Endothelial cell of umbilical vein (primary cell): ENCODE measurements around the gene FRRS1.

ENCODE experiments used
- EZH2 ChIP-seq: IDR thresholded peaks from 2 replicates; pipeline ENCODE4 v1.6.1; 2012; ENCODE audit warnings: borderline replicate concordance, low read depth, mild to moderate bottlenecking, moderate library complexity, low read length, inconsistent platforms; ENCODE audit not compliant: severe bottlenecking
- FOS ChIP-seq: IDR thresholded peaks from 2 replicates; pipeline ENCODE4 v1.6.1; 2011; ENCODE audit warnings: mild to moderate bottlenecking, low read length, moderate library complexity, borderline replicate concordance; ENCODE audit not compliant: insufficient read depth
- MYC ChIP-seq: IDR thresholded peaks from one replicate; pipeline ENCODE4 v1.6.1; 2011; ENCODE audit warnings: mild to moderate bottlenecking, low read depth, low read length
- POLR2A ChIP-seq: IDR thresholded peaks from 2 replicates; pipeline ENCODE4 v1.6.1; 2012; ENCODE audit warnings: low read depth, mild to moderate bottlenecking, control low read depth, low read length
- POLR2AphosphoS5 ChIP-seq: IDR thresholded peaks from 2 replicates; pipeline ENCODE4 v1.6.1; 2012; ENCODE audit warnings: low read depth, mild to moderate bottlenecking, control low read depth, low read length, moderate library complexity; ENCODE audit not compliant: insufficient read depth
- TF ChIP-seq, protein P1 (sequence below), 2 donors: IDR thresholded peaks; 1 replicate in 1 of 2; 2 replicates in 1 of 2; pipeline ENCODE4 v1.5.1; 2011; ENCODE audit warnings: low read length in 2 of 2, mild to moderate bottlenecking in 2 of 2, moderate library complexity in 2 of 2, control low read depth in 1 of 2, inconsistent platforms in 1 of 2, low read depth in 1 of 2; ENCODE audit not compliant: insufficient read depth in 1 of 2; ENCODE audit errors: extremely low read depth in 1 of 2
- TF ChIP-seq, protein P2 (sequence below): IDR thresholded peaks from 2 replicates; pipeline ENCODE4 v1.6.1; 2011; ENCODE audit not compliant: insufficient read depth, insufficient read length

DNA sequence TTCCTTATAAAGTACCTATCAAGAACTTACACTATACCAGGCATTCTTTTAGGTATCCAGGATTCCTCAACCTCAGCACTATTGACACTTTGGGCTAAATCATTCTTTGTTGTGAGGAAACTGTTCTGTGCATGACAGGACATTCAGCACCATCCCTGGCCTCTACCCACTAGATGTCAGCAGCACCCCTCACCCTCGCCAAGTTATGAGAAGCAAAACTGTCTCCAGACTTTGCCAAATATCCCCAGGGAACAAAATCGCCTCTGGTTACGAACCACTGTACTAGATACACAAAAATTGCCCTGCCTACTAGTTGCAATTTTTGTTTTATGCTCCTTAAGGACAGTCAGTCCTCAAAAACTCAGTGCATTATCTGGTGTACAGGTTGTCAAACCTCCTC lies 84.9 kb downstream of the FRRS1 start:
- TF ChIP-seq POLR2A (no peak), POLR2AphosphoS5 (no peak), FOS (no peak), EZH2 (no peak), MYC (no peak)
- TF ChIP-seq, protein P1, sequence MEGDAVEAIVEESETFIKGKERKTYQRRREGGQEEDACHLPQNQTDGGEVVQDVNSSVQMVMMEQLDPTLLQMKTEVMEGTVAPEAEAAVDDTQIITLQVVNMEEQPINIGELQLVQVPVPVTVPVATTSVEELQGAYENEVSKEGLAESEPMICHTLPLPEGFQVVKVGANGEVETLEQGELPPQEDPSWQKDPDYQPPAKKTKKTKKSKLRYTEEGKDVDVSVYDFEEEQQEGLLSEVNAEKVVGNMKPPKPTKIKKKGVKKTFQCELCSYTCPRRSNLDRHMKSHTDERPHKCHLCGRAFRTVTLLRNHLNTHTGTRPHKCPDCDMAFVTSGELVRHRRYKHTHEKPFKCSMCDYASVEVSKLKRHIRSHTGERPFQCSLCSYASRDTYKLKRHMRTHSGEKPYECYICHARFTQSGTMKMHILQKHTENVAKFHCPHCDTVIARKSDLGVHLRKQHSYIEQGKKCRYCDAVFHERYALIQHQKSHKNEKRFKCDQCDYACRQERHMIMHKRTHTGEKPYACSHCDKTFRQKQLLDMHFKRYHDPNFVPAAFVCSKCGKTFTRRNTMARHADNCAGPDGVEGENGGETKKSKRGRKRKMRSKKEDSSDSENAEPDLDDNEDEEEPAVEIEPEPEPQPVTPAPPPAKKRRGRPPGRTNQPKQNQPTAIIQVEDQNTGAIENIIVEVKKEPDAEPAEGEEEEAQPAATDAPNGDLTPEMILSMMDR (IDR thresholded peaks at IDR 0.05; ENCODE audit: extremely low read depth in 1 of 2, insufficient read depth in 1 of 2, low read depth in 1 of 2, low read length in 2 of 2): no peak
- TF ChIP-seq, protein P2, sequence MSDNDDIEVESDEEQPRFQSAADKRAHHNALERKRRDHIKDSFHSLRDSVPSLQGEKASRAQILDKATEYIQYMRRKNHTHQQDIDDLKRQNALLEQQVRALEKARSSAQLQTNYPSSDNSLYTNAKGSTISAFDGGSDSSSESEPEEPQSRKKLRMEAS: no peak
